K562 (cell line): Measurements from ENCODE around the gene ASPA. TPM values are rescaled to one million over a fixed set of nuclear protein-coding genes. Genes with fewer than 3 reads are reported as not detected.

Source experiments
- ATAC-seq: fragments of 200-7000 bp; cut with Tn5 transposase; 3 replicates; pipeline ENCODE4 v1.9.1; 2020; ENCODE audit warnings: moderate library complexity
- BruUV-seq: library from RNA; stranded (reverse); fragments of 400-500 nt; replicated peaks from 2 replicates; lab custom pipeline; 2021; lab: Mats Ljungman, UMichigan
- CTCF ChIA-PET: fragments of 300-600 bp; formaldehyde crosslinking; extraction: SDS; loops from one replicate; lab custom pipeline; 2021; ENCODE audit warnings: low intra/inter-chr PET ratio; lab: Yijun Ruan, JAX
- POLR2A ChIA-PET: fragments of 300-600, 350-650 bp; sonication (Branson Sonifier 250); formaldehyde crosslinking; extraction: SDS; loops from one replicate; lab custom pipeline; 2021; ENCODE audit warnings: antibody characterized with exemption, inconsistent platforms; lab: Yijun Ruan, JAX
- DNase-seq, 4 experiments: peaks; one replicate each; pipeline versions ENCODE4 v3.0.0 to v3.0.0-alpha.2; 2011 to 2018; ENCODE audit warnings: low spot score in 3 of 4, mixed read lengths in 3 of 4; ENCODE audit errors: extremely low read depth in 1 of 4
- FAIRE-seq: peaks from 2 replicates; lab custom pipeline; 2011; peaks lifted over from hg19 to GRCh38; lab: Jason Lieb, UNC
- H2AFZ ChIP-seq: 2 replicates; pipeline ENCODE4 v1.6.0; 2011; ENCODE audit warnings: low read depth, low read length, control low read depth, inconsistent platforms
- H3K27ac ChIP-seq: fragments of 200-600 bp; 3 replicates; pipeline ENCODE4 v1.8.0; 2011; ENCODE audit warnings: low read depth, mild to moderate bottlenecking, control low read depth, inconsistent platforms, low read length, moderate library complexity, mixed read lengths; ENCODE audit errors: extremely low read depth
- H3K27me3 ChIP-seq, 2 experiments: fragments of 300-600 bp in 1 of 2; 2 replicates in 1 of 2; 3 replicates in 1 of 2; pipeline versions ENCODE4 v1.6.0 to v1.8.0; 2011; ENCODE audit warnings: inconsistent platforms in 2 of 2, low read length in 2 of 2, mild to moderate bottlenecking in 1 of 2, mixed read lengths in 1 of 2, moderate library complexity in 1 of 2; ENCODE audit not compliant: control insufficient read depth in 2 of 2, insufficient read depth in 2 of 2
- H3K36me3 ChIP-seq: fragments of 300-600 bp; 3 replicates; pipeline ENCODE4 v1.8.0; 2011; ENCODE audit warnings: mild to moderate bottlenecking, low read length, inconsistent platforms; ENCODE audit not compliant: control insufficient read depth, insufficient read depth
- H3K4me1 ChIP-seq, 2 experiments: fragments of 200-600 bp in 1 of 2; replicated peaks in 1 of 2; 2 replicates in 1 of 2; 3 replicates in 1 of 2; pipeline versions ENCODE4 v1.5.1 to v1.8.0; 2011; ENCODE audit warnings: inconsistent platforms in 2 of 2, low read length in 2 of 2, mild to moderate bottlenecking in 1 of 2, mixed read lengths in 1 of 2, moderate library complexity in 1 of 2; ENCODE audit not compliant: control insufficient read depth in 2 of 2, insufficient read depth in 2 of 2
- H3K4me2 ChIP-seq: 2 replicates; pipeline ENCODE4 v1.6.1; 2011; ENCODE audit warnings: low read length, control low read depth, inconsistent platforms, mixed read lengths; ENCODE audit not compliant: insufficient read depth
- H3K4me3 ChIP-seq: fragments of 200-600 bp; sonication (generic), shearing (Covaris generic); 2 replicates; pipeline ENCODE4 v1.5.1; 2016; ENCODE audit warnings: control low read depth, inconsistent platforms
- H3K79me2 ChIP-seq: fragments of 200-600 bp; 3 replicates; pipeline ENCODE4 v1.8.0; 2011; ENCODE audit warnings: low read length, inconsistent platforms; ENCODE audit not compliant: control insufficient read depth, insufficient read depth
- H3K9ac ChIP-seq, 2 experiments: 2 replicates each; pipeline versions ENCODE4 v1.6.0 to v1.6.1; 2011; ENCODE audit warnings: low read depth in 2 of 2, low read length in 2 of 2, control low read depth in 1 of 2, inconsistent platforms in 1 of 2, mild to moderate bottlenecking in 1 of 2, mixed read lengths in 1 of 2; ENCODE audit not compliant: insufficient read depth in 1 of 2
- H3K9me1 ChIP-seq: one replicate; pipeline ENCODE4 v1.6.0; 2011; ENCODE audit warnings: inconsistent platforms, mild to moderate bottlenecking, low read length, moderate library complexity; ENCODE audit not compliant: control insufficient read depth, insufficient read depth
- H3K9me3 ChIP-seq: replicated peaks from 2 replicates; pipeline ENCODE4 v1.5.1; 2011; ENCODE audit warnings: low read depth, low read length, inconsistent platforms; ENCODE audit not compliant: control insufficient read depth, insufficient read depth
- H4K20me1 ChIP-seq: replicated peaks from 2 replicates; pipeline ENCODE4 v1.6.1; 2011; ENCODE audit warnings: low read length, inconsistent platforms, mixed read lengths; ENCODE audit not compliant: control insufficient read depth, insufficient read depth
- ASH1L ChIP-seq: fragments of 450-650 bp; IDR thresholded peaks from 2 replicates; pipeline ENCODE4 v1.6.1; 2018; ENCODE audit warnings: borderline replicate concordance, mild to moderate bottlenecking, low read depth; ENCODE audit not compliant: partially characterized antibody
- HES1 ChIP-seq: fragments of 450-650 bp; IDR thresholded peaks from 2 replicates; pipeline ENCODE4 v1.6.1; 2016; ENCODE audit warnings: low read depth, mild to moderate bottlenecking, moderate library complexity
- SMARCE1 ChIP-seq: fragments of 450-650 bp; IDR thresholded peaks from 2 replicates; pipeline ENCODE4 v1.7.1; 2016; ENCODE audit warnings: mild to moderate bottlenecking
- ZNF589 ChIP-seq: fragments of 200-800 bp; sonication (Bioruptor generic); IDR thresholded peaks from 2 replicates; pipeline ENCODE4 v1.6.1; 2016; ENCODE audit warnings: low read depth, missing genetic modification characterization, missing compliant biosample characterization
- ZNF785 ChIP-seq: fragments of 250-450 bp; sonication (Bioruptor Pico); IDR thresholded peaks from 2 replicates; pipeline ENCODE4 v1.4.0; 2020; ENCODE audit warnings: mild to moderate bottlenecking
- WGBS: fragments of 100-300 bp; shearing (Covaris generic); methylation state at CpG from one replicate; pipeline ENCODE4 v1.1.6; 2016; ENCODE audit warnings: low coverage, mixed read lengths; ENCODE audit not compliant: insufficient coverage; ENCODE audit errors: missing lambda C conversion rate; 5-methylcytosine and 5-hydroxymethylcytosine counted together
- in situ Hi-C: fragments of 300-500 bp; cut with MboI; formaldehyde crosslinking; loops from 4 replicates; pipeline ENCODE4 v1.15.0; 2018; ENCODE audit warnings: inconsistent platforms, mixed read lengths
- intact Hi-C: fragments of 100-400 bp; cut with micrococcal nuclease; formaldehyde crosslinking; loops from 2 replicates; pipeline ENCODE4 v1.14.2; 2022
- polyA plus RNA-seq, 8 experiments: library from polyadenylated mRNA; depleted of rRNA in 4 of 8; stranded (reverse) in 5 of 8; unstranded in 3 of 8; fragments of >200 nt; fragmentation: Nextera tagmentation in 2 of 8; fragmentation: Illumina TruSeq in 1 of 8; extraction: Ambion mirVana in 2 of 8; extraction: Trizol in 1 of 8; gene quantifications; 2 replicates each; pipeline versions ENCODE4 v1.2.1 to v1.2.3, GENCODE V29; 2011 to 2014; ENCODE audit warnings: inconsistent platforms in 1 of 8, missing spikeins in 1 of 8
- total RNA-seq, 7 experiments: library from RNA; depleted of rRNA in 6 of 7; stranded (reverse); fragments of >200 nt in 6 of 7; fragmentation: Illumina TruSeq in 2 of 7; extraction: Trizol in 2 of 7; gene quantifications; 2 replicates each; pipeline versions ENCODE4 v1.2.1 to v1.2.3, GENCODE V29; 2011 to 2021; ENCODE audit warnings: low replicate concordance in 1 of 7
- TF ChIP-seq, protein P1 (sequence below): sonication (generic); formaldehyde crosslinking; IDR thresholded peaks from 2 replicates; pipeline ENCODE4 v1.8.0; 2022; ENCODE audit warnings: mild to moderate bottlenecking, low read depth, missing genetic modification reagents
- TF ChIP-seq, protein P2 (sequence below): sonication (generic); formaldehyde crosslinking; IDR thresholded peaks from 2 replicates; pipeline ENCODE4 v1.8.1; 2023; ENCODE audit warnings: mild to moderate bottlenecking, missing genetic modification reagents, moderate library complexity

ASPA gene
- total and polyA plus RNA-seq, 9 of the 15 experiments (the other 6 are each of a cell fraction or from before 2014, with no cell fraction given), result not detected

- no peak for DNase-seq
- no peaks in the 10 kb centered on the region for H3K4me1 ChIP-seq
These were observed 52.1 kb downstream of the ASPA start for GRCh38 chr17:3527896-3528295.

More at GRCh38 chr17:3527896-3528295, 52.1 kb downstream of the ASPA start:
- Histone ChIP-seq H3K4me2 (no peak overlapping the region), H3K9me1 (no peaks in the 10 kb centered on the region), H3K27me3 (peaks cover 17 to 70% of the 10 kb centered on the region in 2 experiments; a peak in 4 of 5 replicates), H3K27ac (no peak overlapping the region), H2AFZ (no peak overlapping the region), H3K9ac (no peak overlapping the region), H3K9me3 (no peaks in the 10 kb centered on the region), H3K36me3 (no peaks in the 10 kb centered on the region), H3K4me3 (no peak overlapping the region), H4K20me1 (no peaks in the 10 kb centered on the region), H3K79me2 (no peaks in the 10 kb centered on the region)
- WGBS, result 0% methylated on average over 3 of the region's 8 CpGs
- CTCF ChIA-PET, result no interaction called here
- ATAC-seq (no peak), FAIRE-seq (no peak)
- intact Hi-C loops (no loop called here), in situ Hi-C loops (no loop called here)
- TF ChIP-seq ASH1L (no peak), ZNF589 (CRISPR knock-in tag) (no peak), HES1 (no peak), ZNF785 (CRISPR knock-in tag) (no peak), SMARCE1 (no peak)
- TF ChIP-seq, protein P1, sequence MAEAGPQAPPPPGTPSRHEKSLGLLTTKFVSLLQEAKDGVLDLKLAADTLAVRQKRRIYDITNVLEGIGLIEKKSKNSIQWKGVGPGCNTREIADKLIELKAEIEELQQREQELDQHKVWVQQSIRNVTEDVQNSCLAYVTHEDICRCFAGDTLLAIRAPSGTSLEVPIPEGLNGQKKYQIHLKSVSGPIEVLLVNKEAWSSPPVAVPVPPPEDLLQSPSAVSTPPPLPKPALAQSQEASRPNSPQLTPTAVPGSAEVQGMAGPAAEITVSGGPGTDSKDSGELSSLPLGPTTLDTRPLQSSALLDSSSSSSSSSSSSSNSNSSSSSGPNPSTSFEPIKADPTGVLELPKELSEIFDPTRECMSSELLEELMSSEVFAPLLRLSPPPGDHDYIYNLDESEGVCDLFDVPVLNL (CRISPR knock-in tag), result no peak
- TF ChIP-seq, protein P2, sequence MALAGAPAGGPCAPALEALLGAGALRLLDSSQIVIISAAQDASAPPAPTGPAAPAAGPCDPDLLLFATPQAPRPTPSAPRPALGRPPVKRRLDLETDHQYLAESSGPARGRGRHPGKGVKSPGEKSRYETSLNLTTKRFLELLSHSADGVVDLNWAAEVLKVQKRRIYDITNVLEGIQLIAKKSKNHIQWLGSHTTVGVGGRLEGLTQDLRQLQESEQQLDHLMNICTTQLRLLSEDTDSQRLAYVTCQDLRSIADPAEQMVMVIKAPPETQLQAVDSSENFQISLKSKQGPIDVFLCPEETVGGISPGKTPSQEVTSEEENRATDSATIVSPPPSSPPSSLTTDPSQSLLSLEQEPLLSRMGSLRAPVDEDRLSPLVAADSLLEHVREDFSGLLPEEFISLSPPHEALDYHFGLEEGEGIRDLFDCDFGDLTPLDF, result no peak
- POLR2A ChIA-PET, result no interaction called here
- no TSS peak for BruUV-seq
